ENCODE data around the gene CGB7. TPM values are rescaled to one million over a fixed set of nuclear protein-coding genes. Genes with fewer than 3 reads are reported as not detected.
"Not testable (repeated sequence)": the region's sequence is repeated elsewhere in the genome, so short reads cannot be mapped to it uniquely, and the experiment has no call there.

Gene CGB7
- total RNA-seq, 5 donors from 2014 or later (not counting 1 experiment from before 2014, with no cell fraction given): not detected

- H3K27me3 ChIP-seq (replicated peaks in 1 of 2; ENCODE audit: control insufficient read depth in 2 of 2, extremely low read depth in 1 of 2, insufficient read depth in 2 of 2, low read length in 1 of 2); H3K4me1 ChIP-seq (ENCODE audit: control insufficient read depth in 1 of 2, extremely low read depth in 1 of 2, insufficient read depth in 2 of 2, low read length in 2 of 2); H3K9me3 Mint-ChIP-seq; H3K4me3 ChIP-seq (ENCODE audit: control insufficient read depth in 1 of 2, extremely low read depth in 1 of 2, low read length in 1 of 2); H3K36me3 ChIP-seq (ENCODE audit: control insufficient read depth in 2 of 2, extremely low read depth in 1 of 2, insufficient read depth in 1 of 2, low read length in 1 of 2); H3K4me1 Mint-ChIP-seq; POLR2A ChIA-PET; H3K9me3 ChIP-seq; H3K4me3 Mint-ChIP-seq; H3K27ac ChIP-seq (ENCODE audit: low read length); H3K36me3 Mint-ChIP-seq; H3K27ac Mint-ChIP-seq; H3K27me3 Mint-ChIP-seq; DNase-seq; ATAC-seq (replicated peaks in 1 of 4): not testable (repeated sequence)
- CTCF ChIA-PET: interaction anchor here in 1 of 2 donors (0.6 kb wide), 1 partner anchor 727 kb away, joined by 9 read pairs; no protein-coding TSS in a partner anchor
- WGBS (ENCODE audit: insufficient coverage): 71% methylated on average over 5 of the region's 15 CpGs
Measured at GRCh38 chr19:49043548-49043947, 14.0 kb downstream of the CGB7 start, which contains the start of gene CGB5. CGB5 (plus strand) TSS chr19:49043848; CDS start chr19:49044210, 362 bp downstream.

GRCh38 chr19:49042666-49043065, 14.9 kb downstream of the CGB7 start:
- H3K4me1 ChIP-seq (ENCODE audit: control insufficient read depth in 1 of 2, extremely low read depth in 1 of 2, insufficient read depth in 2 of 2, low read length in 2 of 2); H3K4me1 Mint-ChIP-seq; H3K4me3 Mint-ChIP-seq; H3K4me3 ChIP-seq (ENCODE audit: control insufficient read depth in 1 of 2, extremely low read depth in 1 of 2, low read length in 1 of 2); H3K9me3 ChIP-seq; H3K9me3 Mint-ChIP-seq; H3K27ac Mint-ChIP-seq; CTCF ChIA-PET; ATAC-seq (replicated peaks in 1 of 4); H3K27ac ChIP-seq (ENCODE audit: low read length); DNase-seq; H3K27me3 ChIP-seq (replicated peaks in 1 of 2; ENCODE audit: control insufficient read depth in 2 of 2, extremely low read depth in 1 of 2, insufficient read depth in 2 of 2, low read length in 1 of 2); POLR2A ChIA-PET; H3K36me3 Mint-ChIP-seq; H3K27me3 Mint-ChIP-seq; H3K36me3 ChIP-seq (ENCODE audit: control insufficient read depth in 2 of 2, extremely low read depth in 1 of 2, insufficient read depth in 1 of 2, low read length in 1 of 2): not testable (repeated sequence)
- WGBS (ENCODE audit: insufficient coverage): no CpG with 5 or more reads among the region's 4 CpGs

GRCh38 chr19:49042177-49042576, 15.4 kb downstream of the CGB7 start:
- H3K4me1 ChIP-seq (ENCODE audit: control insufficient read depth in 1 of 2, extremely low read depth in 1 of 2, insufficient read depth in 2 of 2, low read length in 2 of 2): no peaks in the 10 kb centered on the region
- H3K4me3 ChIP-seq (ENCODE audit: control insufficient read depth in 1 of 2, extremely low read depth in 1 of 2, low read length in 1 of 2): no peak overlapping the region
- ChIA-PET POLR2A (no interaction called here), CTCF (no interaction called here)
- no peaks in the 10 kb centered on the region for H3K4me1 Mint-ChIP-seq
- H3K27ac Mint-ChIP-seq: no peak overlapping the region
- H3K27me3 ChIP-seq (replicated peaks in 1 of 2; ENCODE audit: control insufficient read depth in 2 of 2, extremely low read depth in 1 of 2, insufficient read depth in 2 of 2, low read length in 1 of 2): peaks cover 0 to 3% of the 10 kb centered on the region in 2 experiments
- H3K4me3 Mint-ChIP-seq: no peak overlapping the region
- no peaks in the 10 kb centered on the region for H3K36me3 ChIP-seq (ENCODE audit: control insufficient read depth in 2 of 2, extremely low read depth in 1 of 2, insufficient read depth in 1 of 2, low read length in 1 of 2)
- no peak for DNase-seq
- no peaks in the 10 kb centered on the region for H3K9me3 Mint-ChIP-seq
- H3K36me3 Mint-ChIP-seq: no peaks in the 10 kb centered on the region
- no peaks in the 10 kb centered on the region for H3K9me3 ChIP-seq
- H3K27ac ChIP-seq (ENCODE audit: low read length): no peak overlapping the region
- H3K27me3 Mint-ChIP-seq: no peaks in the 10 kb centered on the region
- WGBS (ENCODE audit: insufficient coverage): 79% methylated on average over 14 of the region's 17 CpGs
- ATAC-seq (replicated peaks in 1 of 4): no peak

- POLR2A ChIA-PET: not testable (repeated sequence)
Measured at GRCh38 chr19:49039736-49040135, 17.8 kb downstream of the CGB7 start.

GRCh38 chr19:49038557-49039276, 18.8 kb downstream of the CGB7 start:
- H3K27me3 Mint-ChIP-seq; POLR2A ChIA-PET; H3K27me3 ChIP-seq (replicated peaks in 1 of 2; ENCODE audit: control insufficient read depth in 2 of 2, extremely low read depth in 1 of 2, insufficient read depth in 2 of 2, low read length in 1 of 2); H3K4me1 ChIP-seq (ENCODE audit: control insufficient read depth in 1 of 2, extremely low read depth in 1 of 2, insufficient read depth in 2 of 2, low read length in 2 of 2); H3K4me3 ChIP-seq (ENCODE audit: control insufficient read depth in 1 of 2, extremely low read depth in 1 of 2, low read length in 1 of 2); H3K36me3 Mint-ChIP-seq; DNase-seq; H3K9me3 Mint-ChIP-seq; H3K4me3 Mint-ChIP-seq; H3K36me3 ChIP-seq (ENCODE audit: control insufficient read depth in 2 of 2, extremely low read depth in 1 of 2, insufficient read depth in 1 of 2, low read length in 1 of 2); H3K27ac Mint-ChIP-seq; CTCF ChIA-PET; H3K9me3 ChIP-seq; H3K4me1 Mint-ChIP-seq; H3K27ac ChIP-seq (ENCODE audit: low read length); ATAC-seq (replicated peaks in 1 of 4): not testable (repeated sequence)
- WGBS (ENCODE audit: insufficient coverage): 84% methylated on average over 9 of the region's 26 CpGs

More at GRCh38 chr19:49039736-49040135, 17.8 kb downstream of the CGB7 start:
- H3K9me3 ChIP-seq; H3K9me3 Mint-ChIP-seq; H3K4me3 ChIP-seq (ENCODE audit: control insufficient read depth in 1 of 2, extremely low read depth in 1 of 2, low read length in 1 of 2); H3K4me1 ChIP-seq (ENCODE audit: control insufficient read depth in 1 of 2, extremely low read depth in 1 of 2, insufficient read depth in 2 of 2, low read length in 2 of 2); H3K36me3 Mint-ChIP-seq; ATAC-seq (replicated peaks in 1 of 4); H3K27ac Mint-ChIP-seq; H3K27me3 Mint-ChIP-seq; H3K27ac ChIP-seq (ENCODE audit: low read length); DNase-seq; H3K4me3 Mint-ChIP-seq; H3K4me1 Mint-ChIP-seq; H3K27me3 ChIP-seq (replicated peaks in 1 of 2; ENCODE audit: control insufficient read depth in 2 of 2, extremely low read depth in 1 of 2, insufficient read depth in 2 of 2, low read length in 1 of 2); H3K36me3 ChIP-seq (ENCODE audit: control insufficient read depth in 2 of 2, extremely low read depth in 1 of 2, insufficient read depth in 1 of 2, low read length in 1 of 2): not testable (repeated sequence)
- WGBS (ENCODE audit: insufficient coverage): no CpG with 5 or more reads among the region's 9 CpGs
- CTCF ChIA-PET: interaction anchor here (0.6 to 0.7 kb wide), 2 partner anchors 91 to 403 kb away, joined by 3 to 4 read pairs; no protein-coding TSS in a partner anchor

- H3K27me3 ChIP-seq (replicated peaks in 1 of 2; ENCODE audit: control insufficient read depth in 2 of 2, extremely low read depth in 1 of 2, insufficient read depth in 2 of 2, low read length in 1 of 2); H3K27me3 Mint-ChIP-seq; CTCF ChIA-PET; H3K36me3 ChIP-seq (ENCODE audit: control insufficient read depth in 2 of 2, extremely low read depth in 1 of 2, insufficient read depth in 1 of 2, low read length in 1 of 2); H3K4me3 Mint-ChIP-seq; H3K27ac ChIP-seq (ENCODE audit: low read length); H3K36me3 Mint-ChIP-seq; H3K9me3 Mint-ChIP-seq; H3K4me1 Mint-ChIP-seq; DNase-seq; H3K4me3 ChIP-seq (ENCODE audit: control insufficient read depth in 1 of 2, extremely low read depth in 1 of 2, low read length in 1 of 2); ATAC-seq (replicated peaks in 1 of 4); H3K9me3 ChIP-seq; H3K27ac Mint-ChIP-seq; POLR2A ChIA-PET; H3K4me1 ChIP-seq (ENCODE audit: control insufficient read depth in 1 of 2, extremely low read depth in 1 of 2, insufficient read depth in 2 of 2, low read length in 2 of 2): not testable (repeated sequence)
- WGBS (ENCODE audit: insufficient coverage): no CpG with 5 or more reads among the region's 8 CpGs
Measured at GRCh38 chr19:49038111-49038510, 19.4 kb downstream of the CGB7 start.

- CTCF ChIA-PET; H3K27ac ChIP-seq (ENCODE audit: low read length); H3K27me3 Mint-ChIP-seq; POLR2A ChIA-PET; H3K9me3 ChIP-seq; H3K4me1 Mint-ChIP-seq; H3K36me3 ChIP-seq (ENCODE audit: control insufficient read depth in 2 of 2, extremely low read depth in 1 of 2, insufficient read depth in 1 of 2, low read length in 1 of 2); H3K36me3 Mint-ChIP-seq; H3K27me3 ChIP-seq (replicated peaks in 1 of 2; ENCODE audit: control insufficient read depth in 2 of 2, extremely low read depth in 1 of 2, insufficient read depth in 2 of 2, low read length in 1 of 2); H3K4me3 ChIP-seq (ENCODE audit: control insufficient read depth in 1 of 2, extremely low read depth in 1 of 2, low read length in 1 of 2); H3K27ac Mint-ChIP-seq; H3K4me1 ChIP-seq (ENCODE audit: control insufficient read depth in 1 of 2, extremely low read depth in 1 of 2, insufficient read depth in 2 of 2, low read length in 2 of 2); ATAC-seq (replicated peaks in 1 of 4); H3K9me3 Mint-ChIP-seq; H3K4me3 Mint-ChIP-seq: not testable (repeated sequence)
- 29% methylated on average over 4 of the region's 18 CpGs for WGBS (ENCODE audit: insufficient coverage)
- peak in 10 of 35 experiments; percentile 12 to 50 (median 30) for DNase-seq
Measured at GRCh38 chr19:49036815-49037214, 20.7 kb downstream of the CGB7 start, which contains the start of gene CGB1. CGB1 (minus strand) TSS chr19:49036895; CDS start chr19:49036711, 184 bp downstream.
